IMR-90 (cell line): ENCODE data around the gene PGAM4. TPM values are rescaled to one million over a fixed set of nuclear protein-coding genes. Genes with fewer than 3 reads are reported as not detected.

Experiments used
- ATAC-seq: fragments of 200-7000 bp; cut with Tn5 transposase; 2 replicates; pipeline ENCODE4 v1.9.1; 2020; ENCODE audit warnings: low read depth, mild to moderate bottlenecking, moderate library complexity
- BruUV-seq: library from RNA; stranded (reverse); fragments of 400-500 nt; replicated peaks from 2 replicates; lab custom pipeline; 2021; lab: Mats Ljungman, UMichigan
- CTCF ChIA-PET: fragments of 300-600 bp; formaldehyde crosslinking; extraction: SDS; loops from one replicate; lab custom pipeline; 2021; ENCODE audit warnings: antibody characterized with exemption; lab: Yijun Ruan, JAX
- POLR2A ChIA-PET: fragments of 300-600 bp; sonication (Branson Sonifier 250); formaldehyde crosslinking; loops from one replicate; lab custom pipeline; 2022; ENCODE audit warnings: antibody characterized with exemption; ENCODE audit not compliant: unreplicated experiment; lab: Charles Lee
- DNase-seq: peaks from one replicate; pipeline ENCODE4 v3.0.0; 2013
- H2AFZ ChIP-seq: replicated peaks from 2 replicates; pipeline ENCODE3; 2013; ENCODE audit warnings: low read length, mild to moderate bottlenecking; ENCODE audit not compliant: poor library complexity
- H2AK5ac ChIP-seq: 2 replicates; pipeline ENCODE4 v1.6.1; 2013; ENCODE audit warnings: low read depth, low read length, inconsistent platforms
- H2AK9ac ChIP-seq: replicated peaks from 2 replicates; pipeline ENCODE3; 2013; ENCODE audit warnings: mild to moderate bottlenecking, low read depth, low read length, moderate library complexity; ENCODE audit not compliant: poor library complexity
- H2BK120ac ChIP-seq: 2 replicates; pipeline ENCODE4 v1.6.1; 2013; ENCODE audit warnings: low read depth, low read length, inconsistent platforms
- H2BK15ac ChIP-seq: 3 replicates; pipeline ENCODE4 v1.6.1; 2013; ENCODE audit warnings: low read depth, low read length, inconsistent platforms
- H2BK20ac ChIP-seq: 2 replicates; pipeline ENCODE4 v1.6.1; 2013; ENCODE audit warnings: low read depth, mild to moderate bottlenecking, inconsistent platforms, low read length, moderate library complexity
- H2BK5ac ChIP-seq: 2 replicates; pipeline ENCODE4 v1.6.1; 2013; ENCODE audit warnings: mild to moderate bottlenecking, low read depth, low read length, inconsistent platforms; ENCODE audit not compliant: poor library complexity, severe bottlenecking
- H3K14ac ChIP-seq: replicated peaks from 2 replicates; pipeline ENCODE4 v1.6.1; 2013; ENCODE audit warnings: low read depth, low read length, inconsistent platforms
- H3K18ac ChIP-seq: 2 replicates; pipeline ENCODE4 v1.6.1; 2013; ENCODE audit warnings: low read depth, low read length, control low read depth
- H3K23ac ChIP-seq: 2 replicates; pipeline ENCODE4 v1.6.1; 2013; ENCODE audit warnings: low read depth, low read length, inconsistent platforms
- H3K27ac ChIP-seq: 2 replicates; pipeline ENCODE4 v1.5.1; 2013; ENCODE audit warnings: mild to moderate bottlenecking, control low read depth, low read length; ENCODE audit not compliant: insufficient read depth
- H3K27me3 ChIP-seq: 2 replicates; pipeline ENCODE4 v1.6.1; 2013; ENCODE audit warnings: low read length; ENCODE audit not compliant: control insufficient read depth, insufficient read depth
- H3K36me3 ChIP-seq: 2 replicates; pipeline ENCODE4 v1.6.1; 2013; ENCODE audit warnings: low read length, mixed read lengths; ENCODE audit not compliant: control insufficient read depth, insufficient read depth
- H3K4ac ChIP-seq: 2 replicates; pipeline ENCODE4 v1.6.1; 2013; ENCODE audit warnings: low read depth, low read length, inconsistent platforms
- H3K4me1 ChIP-seq: 2 replicates; pipeline ENCODE4 v1.6.1; 2013; ENCODE audit warnings: low read length, mixed read lengths; ENCODE audit not compliant: control insufficient read depth, insufficient read depth
- H3K4me2 ChIP-seq: 2 replicates; pipeline ENCODE4 v1.6.1; 2013; ENCODE audit warnings: low read depth, mild to moderate bottlenecking, control low read depth, low read length, moderate library complexity
- H3K4me3 ChIP-seq: 2 replicates; pipeline ENCODE4 v1.5.1; 2013; ENCODE audit warnings: low read depth, mild to moderate bottlenecking, control low read depth, low read length, moderate library complexity; ENCODE audit not compliant: insufficient read depth
- H3K56ac ChIP-seq: 2 replicates; pipeline ENCODE4 v1.6.1; 2013; ENCODE audit warnings: low read length, inconsistent platforms; ENCODE audit not compliant: insufficient read depth; ENCODE audit errors: extremely low read depth
- H3K79me1 ChIP-seq, 2 experiments: 2 replicates each; pipeline ENCODE4 v1.6.1; 2013; ENCODE audit warnings: low read length in 2 of 2, inconsistent platforms in 1 of 2, low read depth in 1 of 2
- H3K9ac ChIP-seq: 2 replicates; pipeline ENCODE4 v1.6.1; 2013; ENCODE audit warnings: low read depth, low read length, control low read depth
- H3K9me1 ChIP-seq: 2 replicates; pipeline ENCODE4 v1.6.1; 2013; ENCODE audit warnings: low read length, inconsistent platforms; ENCODE audit not compliant: insufficient read depth
- H3K9me3 ChIP-seq: 2 replicates; pipeline ENCODE4 v1.6.1; 2013; ENCODE audit warnings: low read length; ENCODE audit not compliant: control insufficient read depth, insufficient read depth
- H4K20me1 ChIP-seq: 2 replicates; pipeline ENCODE4 v1.6.1; 2013; ENCODE audit warnings: low read length, inconsistent platforms; ENCODE audit not compliant: insufficient read depth
- H4K5ac ChIP-seq: 2 replicates; pipeline ENCODE4 v1.6.1; 2013; ENCODE audit warnings: mild to moderate bottlenecking, low read depth, low read length, control low read depth
- H4K8ac ChIP-seq, 2 experiments: 2 replicates each; pipeline ENCODE4 v1.6.1; 2013; ENCODE audit warnings: low read depth in 2 of 2, low read length in 2 of 2, control low read depth in 1 of 2, inconsistent platforms in 1 of 2
- H4K91ac ChIP-seq: 2 replicates; pipeline ENCODE4 v1.6.1; 2013; ENCODE audit warnings: low read depth, low read length, inconsistent platforms; ENCODE audit not compliant: insufficient read depth
- BHLHE40 ChIP-seq: fragments of 150-350 bp; IDR thresholded peaks from 2 replicates; pipeline ENCODE4 v1.6.1; 2016; ENCODE audit warnings: mild to moderate bottlenecking, low read depth, low read length
- CEBPB ChIP-seq: IDR thresholded peaks from 2 replicates; pipeline ENCODE4 v1.6.1; 2012; ENCODE audit warnings: low read depth, low read length, improper control_type of control experiment
- CHD1 ChIP-seq: IDR thresholded peaks from 2 replicates; pipeline ENCODE4 v1.6.1; 2012; ENCODE audit warnings: low read depth, low read length, improper control_type of control experiment
- FOS ChIP-seq: fragments of 150-350 bp; IDR thresholded peaks from 2 replicates; pipeline ENCODE4 v1.6.1; 2016; ENCODE audit warnings: low read depth, low read length
- MAFK ChIP-seq: IDR thresholded peaks from 2 replicates; pipeline ENCODE4 v1.6.1; 2012; ENCODE audit warnings: low read depth, low read length, improper control_type of control experiment
- MAZ ChIP-seq: IDR thresholded peaks from 2 replicates; pipeline ENCODE4 v1.6.1; 2012; ENCODE audit warnings: low read depth, mild to moderate bottlenecking, low read length, improper control_type of control experiment, moderate library complexity, borderline replicate concordance
- MXI1 ChIP-seq: IDR thresholded peaks from 2 replicates; pipeline ENCODE4 v1.6.1; 2012; ENCODE audit warnings: low read depth, mild to moderate bottlenecking, low read length, moderate library complexity, borderline replicate concordance
- NFE2L2 ChIP-seq: fragments of 150-350 bp; IDR thresholded peaks from 2 replicates; pipeline ENCODE4 v1.6.1; 2016; ENCODE audit warnings: low read depth, mild to moderate bottlenecking, low read length
- POLR2A ChIP-seq: IDR thresholded peaks from 2 replicates; pipeline ENCODE4 v1.6.1; 2012; ENCODE audit warnings: mild to moderate bottlenecking, low read depth, low read length
- RAD21 ChIP-seq: IDR thresholded peaks from 2 replicates; pipeline ENCODE4 v1.6.1; 2012; ENCODE audit warnings: low read length, improper control_type of control experiment
- RCOR1 ChIP-seq: IDR thresholded peaks from 2 replicates; pipeline ENCODE4 v1.6.1; 2012; ENCODE audit warnings: mild to moderate bottlenecking, low read length, improper control_type of control experiment; ENCODE audit not compliant: insufficient replicate concordance
- RFX5 ChIP-seq: IDR thresholded peaks from 2 replicates; pipeline ENCODE4 v1.8.0; 2012; ENCODE audit warnings: low read depth, mild to moderate bottlenecking, low read length, moderate library complexity
- SMC3 ChIP-seq: fragments of 150-350 bp; IDR thresholded peaks from 2 replicates; pipeline ENCODE4 v1.6.1; 2016; ENCODE audit warnings: low read depth, mild to moderate bottlenecking, antibody characterized with exemption, low read length, moderate library complexity
- WGBS, 2 experiments: methylation state at CpG; one replicate each; pipeline versions ENCODE4 v1.1.5 to v1.1.7; 2013; ENCODE audit warnings: missing lambda C conversion rate in 2 of 2; ENCODE audit not compliant: insufficient read length in 1 of 2; ENCODE audit errors: extremely low coverage in 2 of 2; 5-methylcytosine and 5-hydroxymethylcytosine counted together
- dilution Hi-C: fragments of 300-500 bp; cut with HindIII; formaldehyde crosslinking; loops from one replicate; pipeline ENCODE4 v1.14.3; 2018; ENCODE audit warnings: low sequenced_read_pairs; ENCODE audit not compliant: unreplicated experiment
- in situ Hi-C: fragments of 300-500 bp; cut with MboI; formaldehyde crosslinking; loops from 3 replicates; pipeline ENCODE4 v1.14.3; 2019; ENCODE audit warnings: low sequenced_read_pairs, inconsistent platforms, mixed read lengths
- intact Hi-C: fragments of 100-400 bp; cut with micrococcal nuclease; formaldehyde crosslinking; loops from 2 replicates; pipeline ENCODE4 v1.10.0; 2022
- polyA plus RNA-seq, 3 experiments: library from polyadenylated mRNA; depleted of rRNA; stranded (reverse); fragments of >200 nt; gene quantifications; 2 replicates each; pipeline ENCODE4 v1.2.3, GENCODE V29; 2012; ENCODE audit warnings: low replicate concordance in 1 of 3
- total RNA-seq: library from RNA; depleted of rRNA; stranded (reverse); fragments of >200 nt; gene quantifications from 2 replicates; pipeline ENCODE4 v1.2.3, GENCODE V29; 2012
- TF ChIP-seq, protein P1 (sequence below): fragments of 150-350 bp; IDR thresholded peaks from 2 replicates; pipeline ENCODE4 v1.6.1; 2016; ENCODE audit warnings: low read depth, mild to moderate bottlenecking, low read length, moderate library complexity, borderline replicate concordance
- TF ChIP-seq, protein P2 (sequence below): conservative IDR thresholded peaks from 2 replicates; pipeline ENCODE4 v1.5.1; 2012; ENCODE audit warnings: mild to moderate bottlenecking, low read depth, low read length, improper control_type of control experiment
- TF ChIP-seq, protein P3 (sequence below): fragments of 150-350 bp; IDR thresholded peaks from 2 replicates; pipeline ENCODE4 v1.6.1; 2017; ENCODE audit warnings: mild to moderate bottlenecking, antibody characterized with exemption, low read length, low read depth

PGAM4 gene
- total and polyA plus RNA-seq, 2 of the 4 experiments (the other 2 are of a cell fraction), result 0.46 to 0.72 TPM

DNA sequence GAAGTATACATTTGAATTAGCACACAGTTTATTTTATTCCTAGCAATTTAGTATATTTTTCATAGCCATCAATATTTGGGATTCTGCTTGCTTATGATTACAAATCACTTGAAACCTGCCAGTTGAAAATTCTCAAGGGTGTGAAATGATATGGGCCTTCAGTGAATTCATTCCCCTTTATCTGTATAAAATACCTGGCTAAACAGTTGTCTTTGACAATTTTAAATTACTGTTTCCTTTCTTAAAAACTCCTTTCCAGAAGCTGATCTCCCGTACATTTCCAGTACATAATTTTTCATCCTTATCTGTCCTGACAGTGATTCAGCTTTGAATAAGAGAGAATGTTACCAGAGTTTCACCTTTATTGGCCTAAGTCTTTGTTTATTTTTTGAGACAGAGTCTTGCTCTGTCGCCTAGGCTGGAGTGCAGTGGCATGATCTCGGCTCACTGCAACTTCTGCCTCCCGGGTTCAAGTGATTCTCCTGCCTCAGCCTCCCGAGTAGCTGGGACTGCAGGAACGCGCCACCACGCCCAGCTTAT, 45.0 kb downstream of the PGAM4 start:
- dilution Hi-C loops, result no loop called here
- CTCF ChIA-PET, result no interaction called here

More for the DNA sequence above, 45.0 kb downstream of the PGAM4 start:
- Histone ChIP-seq H3K4me2 (no peak overlapping the region), H2AFZ (no peak overlapping the region), H4K5ac (no peak overlapping the region), H2BK120ac (no peak overlapping the region), H3K9me3 (no peaks in the 10 kb centered on the region), H4K20me1 (no peaks in the 10 kb centered on the region), H3K14ac (no peak overlapping the region), H3K23ac (no peak overlapping the region), H2BK15ac (no peak overlapping the region), H3K4ac (no peak overlapping the region), H2BK20ac (no peak overlapping the region), H4K91ac (no peak overlapping the region), H2AK9ac (no peak overlapping the region), H3K79me1 (peaks cover 0 to 4% of the 10 kb centered on the region in 2 experiments; a peak in 2 of 4 replicates), H2BK5ac (no peak overlapping the region), H3K56ac (no peak overlapping the region), H3K27ac (no peak overlapping the region), H3K9ac (no peak overlapping the region), H3K18ac (no peak overlapping the region), H4K8ac (no peak overlapping the region), H3K4me3 (no peak overlapping the region), H3K9me1 (no peaks in the 10 kb centered on the region), H2AK5ac (no peak overlapping the region), H3K36me3 (no peaks in the 10 kb centered on the region), H3K27me3 (no peaks in the 10 kb centered on the region), H3K4me1 (no peaks in the 10 kb centered on the region)
- intact Hi-C loops, result no loop called here
- BruUV-seq, result no TSS peak
- ATAC-seq, result no peak
- 20% methylated on average over 1 of the region's 8 CpGs; no CpG with 5 or more reads in 1 of the 2 experiments for WGBS, 2 experiments
- TF ChIP-seq MAFK (no peak), MAZ (no peak), FOS (no peak), SMC3 (no peak), CEBPB (no peak), POLR2A (no peak), CHD1 (no peak), RFX5 (no peak), RAD21 (no peak), BHLHE40 (no peak), MXI1 (no peak), NFE2L2 (no peak), RCOR1 (no peak)
- TF ChIP-seq, protein P1, sequence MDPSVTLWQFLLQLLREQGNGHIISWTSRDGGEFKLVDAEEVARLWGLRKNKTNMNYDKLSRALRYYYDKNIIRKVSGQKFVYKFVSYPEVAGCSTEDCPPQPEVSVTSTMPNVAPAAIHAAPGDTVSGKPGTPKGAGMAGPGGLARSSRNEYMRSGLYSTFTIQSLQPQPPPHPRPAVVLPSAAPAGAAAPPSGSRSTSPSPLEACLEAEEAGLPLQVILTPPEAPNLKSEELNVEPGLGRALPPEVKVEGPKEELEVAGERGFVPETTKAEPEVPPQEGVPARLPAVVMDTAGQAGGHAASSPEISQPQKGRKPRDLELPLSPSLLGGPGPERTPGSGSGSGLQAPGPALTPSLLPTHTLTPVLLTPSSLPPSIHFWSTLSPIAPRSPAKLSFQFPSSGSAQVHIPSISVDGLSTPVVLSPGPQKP, result no peak
- TF ChIP-seq, protein P2, sequence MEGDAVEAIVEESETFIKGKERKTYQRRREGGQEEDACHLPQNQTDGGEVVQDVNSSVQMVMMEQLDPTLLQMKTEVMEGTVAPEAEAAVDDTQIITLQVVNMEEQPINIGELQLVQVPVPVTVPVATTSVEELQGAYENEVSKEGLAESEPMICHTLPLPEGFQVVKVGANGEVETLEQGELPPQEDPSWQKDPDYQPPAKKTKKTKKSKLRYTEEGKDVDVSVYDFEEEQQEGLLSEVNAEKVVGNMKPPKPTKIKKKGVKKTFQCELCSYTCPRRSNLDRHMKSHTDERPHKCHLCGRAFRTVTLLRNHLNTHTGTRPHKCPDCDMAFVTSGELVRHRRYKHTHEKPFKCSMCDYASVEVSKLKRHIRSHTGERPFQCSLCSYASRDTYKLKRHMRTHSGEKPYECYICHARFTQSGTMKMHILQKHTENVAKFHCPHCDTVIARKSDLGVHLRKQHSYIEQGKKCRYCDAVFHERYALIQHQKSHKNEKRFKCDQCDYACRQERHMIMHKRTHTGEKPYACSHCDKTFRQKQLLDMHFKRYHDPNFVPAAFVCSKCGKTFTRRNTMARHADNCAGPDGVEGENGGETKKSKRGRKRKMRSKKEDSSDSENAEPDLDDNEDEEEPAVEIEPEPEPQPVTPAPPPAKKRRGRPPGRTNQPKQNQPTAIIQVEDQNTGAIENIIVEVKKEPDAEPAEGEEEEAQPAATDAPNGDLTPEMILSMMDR, result no peak
- TF ChIP-seq, protein P3, sequence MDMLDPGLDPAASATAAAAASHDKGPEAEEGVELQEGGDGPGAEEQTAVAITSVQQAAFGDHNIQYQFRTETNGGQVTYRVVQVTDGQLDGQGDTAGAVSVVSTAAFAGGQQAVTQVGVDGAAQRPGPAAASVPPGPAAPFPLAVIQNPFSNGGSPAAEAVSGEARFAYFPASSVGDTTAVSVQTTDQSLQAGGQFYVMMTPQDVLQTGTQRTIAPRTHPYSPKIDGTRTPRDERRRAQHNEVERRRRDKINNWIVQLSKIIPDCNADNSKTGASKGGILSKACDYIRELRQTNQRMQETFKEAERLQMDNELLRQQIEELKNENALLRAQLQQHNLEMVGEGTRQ, result no peak
- no peak for DNase-seq
- in situ Hi-C loops, result no loop called here
- POLR2A ChIA-PET, result no interaction called here
